Thoracic aorta (tissue), 2 donors: ENCODE data around the gene S100A4. TPM values are rescaled to one million over a fixed set of nuclear protein-coding genes. Genes with fewer than 3 reads are reported as not detected.

Source experiments
- ATAC-seq: fragments of 150-250 bp; one replicate; pipeline ENCODE4 v1.8.0; 2017; ENCODE audit warnings: low read depth; ENCODE audit not compliant: insufficient number of reproducible peaks, low FRiP score
- DNase-seq: peaks from one replicate; pipeline ENCODE4 v3.0.0-alpha.2; 2020; ENCODE audit warnings: low spot score
- H3K27ac ChIP-seq, 2 donors: fragments of 200-600 bp; sonication (generic); 1 replicate in 1 of 2; 2 replicates in 1 of 2; pipeline ENCODE4 v1.5.1; 2016; ENCODE audit warnings: mild to moderate bottlenecking in 2 of 2, moderate library complexity in 2 of 2
- H3K27me3 ChIP-seq: fragments of 200-600 bp; sonication (generic); replicated peaks from 2 replicates; pipeline ENCODE4 v1.6.0; 2016; ENCODE audit warnings: mild to moderate bottlenecking; ENCODE audit not compliant: insufficient read depth
- H3K36me3 ChIP-seq: fragments of 200-600 bp; sonication (generic); one replicate; pipeline ENCODE4 v1.5.1; 2016
- H3K4me1 ChIP-seq, 2 donors: fragments of 200-600 bp; sonication (generic); 1 replicate in 1 of 2; 2 replicates in 1 of 2; pipeline versions ENCODE4 v1.5.1 to v1.6.0; 2016; ENCODE audit warnings: low read depth in 2 of 2, mild to moderate bottlenecking in 1 of 2; ENCODE audit not compliant: control insufficient read depth in 1 of 2
- H3K4me3 ChIP-seq: fragments of 200-600 bp; sonication (generic); 2 replicates; pipeline ENCODE4 v1.5.1; 2016; ENCODE audit warnings: mild to moderate bottlenecking
- H3K9me3 ChIP-seq: fragments of 200-600 bp; sonication (generic); 2 replicates; pipeline ENCODE4 v1.5.1; 2016
- total RNA-seq, 2 donors: library from RNA; depleted of rRNA; stranded (reverse); fragments of >200 nt; gene quantifications; one replicate each; pipeline versions ENCODE4 v1.1.0 to v1.2.3, GENCODE V29; 2016
- TF ChIP-seq, protein P1 (sequence below): fragments of 200-600 bp; sonication (generic); IDR thresholded peaks from one replicate; pipeline ENCODE4 v1.5.1; 2019; ENCODE audit warnings: antibody characterized with exemption

S100A4 gene
- total RNA-seq, 2 donors from 2014 or later, result 514 to 1,429 TPM

- Histone ChIP-seq H3K9me3 (no peaks in the 10 kb centered on the region), H3K27me3 (no peaks in the 10 kb centered on the region), H3K27ac (peak overlapping the region; percentile 80 to 96), H3K4me1 (peaks cover 52 to 74% of the 10 kb centered on the region in 2 donors), H3K4me3 (peak overlapping the region; percentile 85), H3K36me3 (no peaks in the 10 kb centered on the region)
- TF ChIP-seq, protein P1, sequence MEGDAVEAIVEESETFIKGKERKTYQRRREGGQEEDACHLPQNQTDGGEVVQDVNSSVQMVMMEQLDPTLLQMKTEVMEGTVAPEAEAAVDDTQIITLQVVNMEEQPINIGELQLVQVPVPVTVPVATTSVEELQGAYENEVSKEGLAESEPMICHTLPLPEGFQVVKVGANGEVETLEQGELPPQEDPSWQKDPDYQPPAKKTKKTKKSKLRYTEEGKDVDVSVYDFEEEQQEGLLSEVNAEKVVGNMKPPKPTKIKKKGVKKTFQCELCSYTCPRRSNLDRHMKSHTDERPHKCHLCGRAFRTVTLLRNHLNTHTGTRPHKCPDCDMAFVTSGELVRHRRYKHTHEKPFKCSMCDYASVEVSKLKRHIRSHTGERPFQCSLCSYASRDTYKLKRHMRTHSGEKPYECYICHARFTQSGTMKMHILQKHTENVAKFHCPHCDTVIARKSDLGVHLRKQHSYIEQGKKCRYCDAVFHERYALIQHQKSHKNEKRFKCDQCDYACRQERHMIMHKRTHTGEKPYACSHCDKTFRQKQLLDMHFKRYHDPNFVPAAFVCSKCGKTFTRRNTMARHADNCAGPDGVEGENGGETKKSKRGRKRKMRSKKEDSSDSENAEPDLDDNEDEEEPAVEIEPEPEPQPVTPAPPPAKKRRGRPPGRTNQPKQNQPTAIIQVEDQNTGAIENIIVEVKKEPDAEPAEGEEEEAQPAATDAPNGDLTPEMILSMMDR, result no peak
- DNase-seq (no peak), ATAC-seq (no peak)
Observed at GRCh38 chr1:153543736-153544135, 1.9 kb downstream of the S100A4 start.

- no peak for ATAC-seq
- DNase-seq, result no peak
- Histone ChIP-seq H3K27me3 (no peaks in the 10 kb centered on the region), H3K4me1 (peaks cover 46 to 68% of the 10 kb centered on the region in 2 donors), H3K27ac (peak overlapping the region; percentile 80 to 96), H3K4me3 (peak overlapping the region; percentile 85), H3K9me3 (no peaks in the 10 kb centered on the region), H3K36me3 (no peaks in the 10 kb centered on the region)
- TF ChIP-seq, protein P1, result no peak
Observed at GRCh38 chr1:153542956-153543711, 2.5 kb downstream of the S100A4 start.

DNA sequence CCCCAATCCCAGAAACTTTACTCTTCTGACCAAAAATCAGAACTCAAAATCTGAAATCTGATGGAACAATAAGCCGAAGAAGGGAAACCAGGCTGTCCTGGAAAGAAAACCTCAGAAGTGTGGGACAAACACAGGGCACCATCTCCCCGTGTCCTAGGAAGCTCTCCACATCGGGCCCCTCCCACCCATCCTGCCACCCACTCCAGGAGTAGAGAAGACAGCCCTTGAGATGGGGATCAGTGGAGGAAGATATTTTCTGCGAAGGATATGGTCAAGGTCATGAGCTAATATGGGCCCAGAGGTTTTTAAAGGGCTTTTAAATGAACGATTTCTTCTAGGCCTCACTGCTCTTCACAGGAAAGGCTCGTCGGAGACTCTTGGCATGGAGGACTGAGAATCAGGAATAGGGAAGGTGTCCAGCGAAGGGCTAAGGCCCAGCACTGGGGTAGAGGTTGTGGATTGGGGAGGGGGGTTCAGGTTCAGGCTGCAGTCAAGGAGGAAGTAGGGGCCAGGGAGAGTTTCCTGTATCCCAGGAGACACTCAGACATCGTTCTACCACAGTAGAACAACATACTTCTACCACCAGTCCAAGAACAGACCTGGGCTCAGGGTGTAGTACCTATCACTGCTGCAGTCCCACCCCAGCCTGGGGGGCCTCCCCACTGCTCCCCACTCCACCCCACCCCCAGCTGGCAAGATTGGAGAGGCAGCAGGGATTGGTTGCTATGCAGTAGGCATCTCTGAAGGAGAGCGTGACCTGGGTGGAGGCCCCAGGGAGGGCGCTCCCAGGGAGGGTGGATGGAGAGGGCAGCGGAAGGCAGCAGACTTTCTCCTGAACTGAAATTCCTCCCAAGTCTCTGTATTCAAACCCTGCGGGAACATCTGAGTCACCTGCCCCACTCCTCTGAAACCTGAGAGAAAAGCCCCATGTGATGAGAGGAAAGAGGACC, 3.7 kb downstream of the S100A4 start:
- Histone ChIP-seq H3K27me3 (no peaks in the 10 kb centered on the region), H3K4me3 (no peak overlapping the region), H3K9me3 (no peaks in the 10 kb centered on the region), H3K4me1 (peaks cover 39 to 56% of the 10 kb centered on the region in 2 donors), H3K36me3 (no peaks in the 10 kb centered on the region), H3K27ac (peak overlapping the region; percentile 80 to 96)
- no peak for ATAC-seq
- no peak for DNase-seq
- TF ChIP-seq, protein P1, result no peak

GRCh38 chr1:153540394-153541361, 4.9 kb downstream of the S100A4 start, which contains the start of gene S100A5:
Gene S100A5, minus strand, starts transcription at chr1:153540934. Its CDS starts 743 bp downstream, at chr1:153540191.
- H3K9me3 ChIP-seq, result no peaks in the 10 kb centered on the region
- no peaks in the 10 kb centered on the region for H3K27me3 ChIP-seq
- H3K4me1 ChIP-seq, result peaks cover 27 to 50% of the 10 kb centered on the region in 2 donors
- no peak within 1 kb of the TSS for H3K4me3 ChIP-seq
- H3K27ac ChIP-seq, result peak within 1 kb of the TSS; percentile 80 to 96
- H3K36me3 ChIP-seq, result no peaks in the 10 kb centered on the region
- DNase-seq, result no peak
- ATAC-seq, result no peak
- TF ChIP-seq, protein P1, result no peak
